Naive B cell (primary cell): Measurements from ENCODE around the gene SYNGR2. TPM values are rescaled to one million over a fixed set of nuclear protein-coding genes. Genes with fewer than 3 reads are reported as not detected.

Experiments
- ATAC-seq, 2 donors: fragments of 150-1000 bp; cut with Tn5 transposase; 2 replicates each; pipeline ENCODE4 v1.10.0; 2021; ENCODE audit warnings: low read depth in 2 of 2, mild to moderate bottlenecking in 2 of 2, moderate library complexity in 2 of 2
- DNase-seq: peaks from one replicate; pipeline ENCODE4 v3.0.0; 2022
- H3K27ac Mint-ChIP-seq, 6 donors: one replicate each; pipeline ENCODE4 v1.8.0; 2020 to 2022; ENCODE audit warnings: mild to moderate bottlenecking in 6 of 6, mixed read lengths in 6 of 6, moderate library complexity in 5 of 6, inconsistent platforms in 2 of 6
- H3K27me3 Mint-ChIP-seq, 3 donors: one replicate each; pipeline ENCODE4 v1.8.0; 2021 to 2022; ENCODE audit warnings: mixed read lengths in 3 of 3, mild to moderate bottlenecking in 1 of 3
- H3K36me3 Mint-ChIP-seq, 2 donors: one replicate each; pipeline ENCODE4 v1.8.0; 2020 to 2022; ENCODE audit warnings: mixed read lengths in 2 of 2, inconsistent platforms in 1 of 2, mild to moderate bottlenecking in 1 of 2
- H3K4me1 Mint-ChIP-seq, 3 donors: one replicate each; pipeline ENCODE4 v1.8.0; 2020 to 2022; ENCODE audit warnings: mixed read lengths in 3 of 3, inconsistent platforms in 1 of 3, mild to moderate bottlenecking in 1 of 3, moderate library complexity in 1 of 3
- H3K4me3 Mint-ChIP-seq, 8 donors: one replicate each; pipeline ENCODE4 v1.8.0; 2020 to 2022; ENCODE audit warnings: mild to moderate bottlenecking in 8 of 8, mixed read lengths in 8 of 8, moderate library complexity in 8 of 8, inconsistent platforms in 2 of 8
- H3K9me3 Mint-ChIP-seq, 7 donors: one replicate each; pipeline ENCODE4 v1.8.0; 2020 to 2022; ENCODE audit warnings: mixed read lengths in 7 of 7, mild to moderate bottlenecking in 5 of 7, inconsistent platforms in 2 of 7, moderate library complexity in 1 of 7
- polyA plus RNA-seq, 6 donors: library from polyadenylated mRNA; unstranded; fragments of 300-500 nt; fragmentation: Illumina TruSeq; gene quantifications; one replicate each; pipeline ENCODE4 v1.2.3, GENCODE V29; 2021; ENCODE audit warnings: low read depth in 6 of 6

The SYNGR2 gene
- polyA plus RNA-seq, 6 donors from 2014 or later: 490 to 908 (median 562) TPM

- peaks cover 0 to 12% of the 10 kb centered on the region in 2 donors for H3K36me3 Mint-ChIP-seq
- no peaks in the 10 kb centered on the region for H3K9me3 Mint-ChIP-seq
- DNase-seq (no peak), ATAC-seq (no peak)
- peak overlapping the region in 4 of 6 donors; percentile 37 to 94 (median 63) for H3K27ac Mint-ChIP-seq
- H3K27me3 Mint-ChIP-seq: no peaks in the 10 kb centered on the region
- peaks cover 66 to 76% (median 71%) of the 10 kb centered on the region in 3 donors for H3K4me1 Mint-ChIP-seq
- peak overlapping the region in 6 of 8 donors; percentile 37 to 92 (median 82) for H3K4me3 Mint-ChIP-seq
Observed at GRCh38 chr17:78174870-78175642, 6.7 kb downstream of the SYNGR2 start.

GRCh38 chr17:78175643-78175981 lies 7.2 kb downstream of the SYNGR2 start:
- Mint-ChIP-seq H3K4me1 (peaks cover 68 to 77% (median 70%) of the 10 kb centered on the region in 3 donors), H3K27ac (peak overlapping the region in 5 of 6 donors; percentile 9 to 94 (median 81)), H3K36me3 (peaks cover 0 to 12% of the 10 kb centered on the region in 2 donors)

DNA sequence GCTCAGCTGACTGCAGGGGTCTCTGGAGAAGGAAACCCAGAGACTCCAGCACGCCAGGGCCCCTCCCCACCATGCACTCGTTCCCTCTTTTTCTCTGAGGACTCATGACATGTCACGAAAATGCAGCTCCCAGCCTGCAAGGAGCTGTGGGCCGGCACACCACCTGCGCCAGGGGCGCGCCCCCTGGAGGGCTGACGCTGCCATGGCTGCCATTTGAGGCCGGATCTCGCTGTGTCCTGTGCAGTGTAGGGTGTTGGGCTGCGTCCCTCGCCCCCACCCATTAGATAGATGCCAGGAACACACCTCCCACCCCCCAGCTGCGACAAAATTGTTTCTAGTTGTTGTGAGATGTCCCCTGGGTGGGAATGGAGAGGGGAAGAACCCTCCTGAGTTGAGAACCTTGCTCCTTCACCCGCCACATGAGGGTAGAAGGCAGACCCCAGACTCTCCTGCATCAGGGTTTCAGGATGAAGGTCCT lies 8.2 kb downstream of the SYNGR2 start:
- H3K27me3 Mint-ChIP-seq: no peaks in the 10 kb centered on the region
- peak; percentile 53 to 70 for ATAC-seq

More at GRCh38 chr17:78175643-78175981, 7.2 kb downstream of the SYNGR2 start:
- DNase-seq (no peak), ATAC-seq (no peak)
- Mint-ChIP-seq H3K9me3 (no peaks in the 10 kb centered on the region), H3K4me3 (peak overlapping the region in 6 of 8 donors; percentile 8 to 76 (median 50)), H3K27me3 (no peaks in the 10 kb centered on the region)

GRCh38 chr17:78179372-78179771 lies 11.0 kb downstream of the SYNGR2 start:
- Mint-ChIP-seq H3K4me3 (peak overlapping the region in 2 of 8 donors; percentile 10 to 16), H3K4me1 (peaks cover 34 to 44% (median 37%) of the 10 kb centered on the region in 3 donors), H3K9me3 (no peaks in the 10 kb centered on the region), H3K27ac (peak overlapping the region in 1 of 6 donors; percentile 34), H3K27me3 (no peaks in the 10 kb centered on the region), H3K36me3 (peaks cover 0 to under 1% of the 10 kb centered on the region in 2 donors)
- DNase-seq (no peak), ATAC-seq (no peak)

More for the DNA sequence above, 8.2 kb downstream of the SYNGR2 start:
- H3K4me1 Mint-ChIP-seq: peaks cover 61 to 72% (median 62%) of the 10 kb centered on the region in 3 donors
- peak overlapping the region in 6 of 8 donors; percentile 27 to 76 (median 38) for H3K4me3 Mint-ChIP-seq
- peak overlapping the region; percentile 26 to 94 (median 68) for H3K27ac Mint-ChIP-seq
- H3K9me3 Mint-ChIP-seq: no peaks in the 10 kb centered on the region
- peaks cover 0 to 12% of the 10 kb centered on the region in 2 donors for H3K36me3 Mint-ChIP-seq
- DNase-seq: peak; percentile 79

DNA sequence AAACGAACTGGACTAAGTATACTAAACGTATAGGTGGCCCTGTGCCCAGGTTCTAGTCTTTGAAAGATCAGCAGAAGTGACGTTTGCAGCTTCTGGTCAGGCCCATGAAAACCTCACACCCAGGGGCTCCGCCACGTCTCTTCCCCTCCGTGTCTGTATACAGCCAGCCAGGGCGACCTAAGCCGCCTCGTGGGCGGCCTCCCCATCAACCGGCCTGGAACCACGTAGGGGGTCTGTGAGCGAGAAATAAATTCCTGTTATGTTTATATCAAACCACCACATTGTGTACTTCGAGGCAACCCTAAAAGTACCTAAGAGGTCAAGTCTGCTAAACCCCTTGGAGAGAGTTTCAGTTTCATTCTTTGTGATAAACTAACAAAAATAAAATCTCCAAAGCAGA lies 11.7 kb downstream of the SYNGR2 start:
- peak in 1 of 2 donors; percentile 20 for ATAC-seq
- Mint-ChIP-seq H3K36me3 (no peaks in the 10 kb centered on the region), H3K27me3 (no peaks in the 10 kb centered on the region), H3K4me1 (peaks cover 28 to 39% (median 33%) of the 10 kb centered on the region in 3 donors), H3K4me3 (peak overlapping the region in 3 of 8 donors; percentile 6 to 44 (median 6)), H3K27ac (peak overlapping the region in 4 of 6 donors; percentile 17 to 68 (median 46)), H3K9me3 (no peaks in the 10 kb centered on the region)
- no peak for DNase-seq

GRCh38 chr17:78180508-78180907 lies 12.1 kb downstream of the SYNGR2 start:
- no peaks in the 10 kb centered on the region for H3K27me3 Mint-ChIP-seq
- H3K36me3 Mint-ChIP-seq: no peaks in the 10 kb centered on the region
- ATAC-seq (no peak), DNase-seq (no peak)
- peak overlapping the region in 3 of 8 donors; percentile 6 to 44 (median 6) for H3K4me3 Mint-ChIP-seq
- H3K9me3 Mint-ChIP-seq: no peaks in the 10 kb centered on the region
- H3K27ac Mint-ChIP-seq: peak overlapping the region in 4 of 6 donors; percentile 17 to 68 (median 46)
- peaks cover 24 to 35% (median 28%) of the 10 kb centered on the region in 3 donors for H3K4me1 Mint-ChIP-seq

- H3K36me3 Mint-ChIP-seq: no peaks in the 10 kb centered on the region
- ATAC-seq: no peak
- no peak overlapping the region for H3K27ac Mint-ChIP-seq
Observed at GRCh38 chr17:78182504-78182903, 14.1 kb downstream of the SYNGR2 start.

GRCh38 chr17:78183916-78184315 lies 15.5 kb downstream of the SYNGR2 start:
- ATAC-seq (no peak), DNase-seq (no peak)
- Mint-ChIP-seq H3K9me3 (no peaks in the 10 kb centered on the region), H3K27me3 (no peaks in the 10 kb centered on the region), H3K4me3 (peak overlapping the region in 1 of 8 donors; percentile 45), H3K27ac (peak overlapping the region in 1 of 6 donors; percentile 7), H3K4me1 (peaks cover 21 to 27% (median 23%) of the 10 kb centered on the region in 3 donors), H3K36me3 (no peaks in the 10 kb centered on the region)

More at GRCh38 chr17:78182504-78182903, 14.1 kb downstream of the SYNGR2 start:
- Mint-ChIP-seq H3K4me1 (peaks cover 19 to 25% (median 21%) of the 10 kb centered on the region in 3 donors), H3K4me3 (no peak overlapping the region), H3K27me3 (no peaks in the 10 kb centered on the region), H3K9me3 (no peaks in the 10 kb centered on the region)
- no peak for DNase-seq

DNA sequence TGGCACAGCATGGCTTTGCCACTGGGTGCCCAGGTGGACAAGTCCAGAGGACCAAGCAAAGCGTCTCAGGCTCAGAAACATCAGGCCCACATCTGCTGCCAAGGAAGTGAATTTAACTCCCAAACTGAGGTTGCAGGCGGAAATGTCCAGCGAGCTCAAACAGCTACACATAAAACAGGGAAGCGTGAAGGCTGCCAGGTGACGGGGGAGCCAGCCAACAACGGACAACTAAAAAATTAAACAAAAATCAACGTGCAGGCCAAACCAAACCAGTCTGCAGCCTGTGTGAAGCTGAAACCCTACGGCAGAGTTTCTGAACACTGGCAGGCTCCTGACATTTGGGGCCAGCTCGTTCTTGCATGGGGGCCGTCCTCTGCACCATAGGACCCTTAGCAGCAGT lies 16.0 kb downstream of the SYNGR2 start:
- peak overlapping the region in 1 of 8 donors; percentile 45 for H3K4me3 Mint-ChIP-seq
- DNase-seq: no peak
- H3K27ac Mint-ChIP-seq: peak overlapping the region in 1 of 6 donors; percentile 17

DNA sequence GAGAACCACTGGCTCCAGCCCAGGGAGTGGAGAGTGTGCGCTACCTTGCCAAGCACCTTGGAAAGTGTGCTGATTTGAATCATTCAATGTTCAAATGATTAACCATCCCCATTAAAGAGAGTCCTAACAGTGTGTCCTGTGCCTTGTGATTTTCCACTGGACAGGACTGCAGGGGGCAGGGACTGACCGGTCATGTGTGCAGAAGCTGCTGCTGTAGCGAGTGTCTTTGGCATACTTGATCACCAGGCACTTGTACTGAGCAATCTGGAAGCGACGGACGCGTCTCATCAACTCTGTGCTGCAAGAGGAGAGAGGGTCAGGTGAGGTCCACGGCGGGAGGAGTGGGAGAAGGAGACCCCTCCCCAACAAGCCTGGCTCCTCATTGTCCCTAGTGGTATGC lies 16.5 kb downstream of the SYNGR2 start:
- H3K4me1 Mint-ChIP-seq: peaks cover 21 to 25% (median 23%) of the 10 kb centered on the region in 3 donors
- ATAC-seq: no peak
- no peak for DNase-seq
- H3K4me3 Mint-ChIP-seq: peak overlapping the region in 2 of 8 donors; percentile 10 to 73
- no peaks in the 10 kb centered on the region for H3K36me3 Mint-ChIP-seq
- no peaks in the 10 kb centered on the region for H3K9me3 Mint-ChIP-seq
- H3K27ac Mint-ChIP-seq: peak overlapping the region in 3 of 6 donors; percentile 19 to 43 (median 32)
- H3K27me3 Mint-ChIP-seq: no peaks in the 10 kb centered on the region

More for the DNA sequence above, 16.0 kb downstream of the SYNGR2 start:
- no peak for ATAC-seq
- Mint-ChIP-seq H3K27me3 (no peaks in the 10 kb centered on the region), H3K9me3 (no peaks in the 10 kb centered on the region), H3K36me3 (no peaks in the 10 kb centered on the region), H3K4me1 (peaks cover 21 to 26% (median 23%) of the 10 kb centered on the region in 3 donors)

DNA sequence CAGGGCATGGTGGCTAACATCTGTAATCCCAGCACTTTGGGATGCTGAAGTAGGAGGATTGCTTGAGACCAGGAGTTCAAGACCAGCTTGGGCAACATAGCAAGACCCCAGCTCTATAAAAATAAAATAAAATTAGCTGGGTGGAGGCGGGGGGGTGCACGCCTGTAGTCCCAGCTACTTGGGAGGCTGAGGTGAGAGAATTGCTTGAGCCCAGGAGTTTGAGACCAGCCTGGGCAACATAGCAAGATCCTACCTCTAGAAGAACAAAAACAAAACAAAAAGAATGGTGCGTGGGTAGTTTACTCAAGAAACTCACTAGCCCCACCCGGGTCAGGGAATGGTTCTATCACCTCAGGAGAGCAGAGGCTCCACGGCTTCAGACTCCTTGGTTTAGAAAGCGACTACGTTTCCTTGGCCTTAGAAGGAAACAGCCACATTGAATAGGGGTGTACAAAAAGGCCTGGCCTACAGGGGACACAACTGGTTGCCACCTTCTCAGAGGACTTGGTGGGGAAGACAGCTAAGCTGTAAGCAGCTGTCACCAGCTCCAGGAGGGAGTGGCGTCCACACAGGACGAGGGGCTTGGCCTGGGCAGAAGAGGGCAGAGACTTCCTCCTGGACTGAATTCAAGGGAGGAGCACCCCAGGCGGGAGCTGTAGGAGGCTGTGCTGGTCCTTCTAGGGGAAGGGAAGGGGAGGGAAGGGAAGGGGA lies 17.8 kb downstream of the SYNGR2 start:
- peaks cover 14 to 17% (median 14%) of the 10 kb centered on the region in 3 donors for H3K4me1 Mint-ChIP-seq
- no peak for ATAC-seq
- peak overlapping the region in 4 of 6 donors; percentile 51 to 88 (median 70) for H3K27ac Mint-ChIP-seq
- no peak for DNase-seq
- H3K4me3 Mint-ChIP-seq: peak overlapping the region; percentile 34 to 81 (median 72)
- H3K27me3 Mint-ChIP-seq: no peaks in the 10 kb centered on the region
- no peaks in the 10 kb centered on the region for H3K9me3 Mint-ChIP-seq
- H3K36me3 Mint-ChIP-seq: no peaks in the 10 kb centered on the region

DNA sequence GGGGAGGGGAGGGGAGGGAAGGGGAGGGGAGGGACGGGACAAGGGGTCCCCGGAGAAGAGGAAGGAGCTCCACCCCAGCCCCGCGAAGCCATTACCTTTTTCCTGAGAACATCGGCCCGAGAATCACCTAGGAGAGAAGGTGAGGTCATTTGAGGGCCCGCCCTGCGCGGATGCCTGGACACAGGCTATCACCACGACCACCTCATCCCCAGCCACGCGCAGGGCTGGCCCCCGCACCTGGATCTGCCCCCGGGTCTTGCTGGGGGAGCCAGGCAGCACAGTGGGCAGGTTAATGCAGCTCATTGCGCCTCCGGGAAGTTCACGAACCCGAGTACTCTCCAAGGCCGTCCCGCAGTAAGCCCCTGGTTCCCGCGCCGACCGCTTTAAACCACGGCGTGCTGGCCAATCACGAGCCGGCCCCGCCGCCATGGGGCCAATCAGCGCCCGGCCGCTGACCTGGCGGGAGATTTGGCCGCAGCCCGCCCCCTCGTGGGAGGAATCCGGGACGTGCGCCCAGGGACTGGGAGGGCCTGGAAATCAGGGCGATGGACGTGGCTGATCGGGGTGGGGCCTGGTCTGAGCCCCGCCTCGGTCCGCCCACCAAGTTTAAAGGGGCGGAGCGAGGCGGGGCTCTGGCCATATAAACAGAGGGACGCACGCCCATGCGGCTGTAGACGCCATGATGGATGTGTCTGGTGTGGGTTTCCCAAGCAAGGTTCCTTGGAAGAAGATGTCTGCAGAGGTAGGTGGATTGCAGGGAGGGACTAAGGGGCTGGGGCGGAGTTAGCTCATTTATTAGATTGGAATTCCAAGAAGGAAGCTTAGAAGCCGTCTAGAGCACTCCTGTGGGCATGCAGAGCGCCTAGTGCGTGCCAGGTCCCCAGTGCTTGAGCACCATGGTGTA lies 18.6 kb downstream of the SYNGR2 start, which contains the start of the genes AFMID and TK1:
Gene AFMID, plus strand, starts transcription at position 671 of the 904 bp plus-strand sequence. Its CDS starts 9 bp downstream, at position 680.
Gene TK1, minus strand, starts transcription at position 361 of the 904 bp plus-strand sequence. Its CDS starts 58 bp downstream, at position 303.
- Mint-ChIP-seq H3K27ac (peak within 1 kb of the TSS; percentile 39 to 97 (median 72)), H3K9me3 (no peaks in the 10 kb centered on the region), H3K4me3 (peak within 1 kb of the TSS; percentile 81 to 97 (median 89)), H3K27me3 (no peaks in the 10 kb centered on the region), H3K36me3 (no peaks in the 10 kb centered on the region), H3K4me1 (peaks cover 14 to 17% (median 14%) of the 10 kb centered on the region in 3 donors)
- DNase-seq (peak; percentile 75), ATAC-seq (peak; percentile 88 to 89)
